Posterior cingulate gyrus (tissue), 11 donors: ENCODE results near the gene MYOCD.

ENCODE experiments used
- DNase-seq, 10 donors: peaks; one replicate each; pipeline versions ENCODE4 v3.0.0 to v3.0.0-alpha.2; 2020 to 2021; ENCODE audit warnings: mixed read lengths in 3 of 10
- intact Hi-C: fragments of 100-400 bp; cut with DNase I; formaldehyde crosslinking; loops from one replicate; pipeline ENCODE4 v1.15.1; 2023

The MYOCD gene

DNA sequence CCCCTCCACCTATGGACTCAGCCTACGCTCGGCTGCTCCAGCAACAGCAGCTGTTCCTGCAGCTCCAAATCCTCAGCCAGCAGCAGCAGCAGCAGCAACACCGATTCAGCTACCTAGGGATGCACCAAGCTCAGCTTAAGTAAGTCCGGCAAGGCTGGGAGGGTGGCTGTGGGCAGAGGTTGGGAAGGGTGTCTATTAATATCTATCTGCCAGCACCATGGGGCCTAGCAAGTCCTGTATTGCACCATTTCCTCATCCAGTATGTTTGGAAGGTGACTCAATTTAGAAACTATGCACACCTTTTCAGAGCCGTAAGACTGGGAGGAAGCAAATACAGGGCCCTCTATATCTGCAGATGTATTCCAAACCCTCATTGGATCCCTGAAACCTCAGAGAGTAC, 78.6 kb downstream of the MYOCD start:
- DNase-seq: no peak
- intact Hi-C loops: no loop called here

GRCh38 chr17:12744786-12745185, 79.1 kb downstream of the MYOCD start:
- intact Hi-C loops: no loop called here
- no peak for DNase-seq

DNA sequence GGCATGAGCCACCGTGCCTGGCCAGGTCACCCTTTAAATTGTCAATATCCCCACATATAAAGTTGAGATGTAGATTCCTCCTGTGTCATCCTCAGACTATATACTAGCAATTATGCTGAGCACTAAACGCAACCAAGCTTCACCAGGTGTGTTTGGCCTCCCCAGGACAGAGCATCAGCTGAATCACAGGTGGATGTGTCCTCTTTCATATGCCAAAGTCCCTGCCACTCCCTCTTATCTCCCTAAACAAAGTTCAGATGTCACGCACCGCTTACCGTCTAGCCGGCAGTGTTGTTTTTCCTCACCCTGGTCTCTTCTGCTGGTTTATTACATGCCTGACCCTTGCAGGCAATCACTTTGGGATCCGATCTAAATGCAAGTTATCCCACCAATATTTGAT, 79.8 kb downstream of the MYOCD start:
- no peak for DNase-seq
- intact Hi-C loops: no loop called here

GRCh38 chr17:12756786-12757185, 91.1 kb downstream of the MYOCD start:
- DNase-seq: no peak
- intact Hi-C loops: no loop called here

DNA sequence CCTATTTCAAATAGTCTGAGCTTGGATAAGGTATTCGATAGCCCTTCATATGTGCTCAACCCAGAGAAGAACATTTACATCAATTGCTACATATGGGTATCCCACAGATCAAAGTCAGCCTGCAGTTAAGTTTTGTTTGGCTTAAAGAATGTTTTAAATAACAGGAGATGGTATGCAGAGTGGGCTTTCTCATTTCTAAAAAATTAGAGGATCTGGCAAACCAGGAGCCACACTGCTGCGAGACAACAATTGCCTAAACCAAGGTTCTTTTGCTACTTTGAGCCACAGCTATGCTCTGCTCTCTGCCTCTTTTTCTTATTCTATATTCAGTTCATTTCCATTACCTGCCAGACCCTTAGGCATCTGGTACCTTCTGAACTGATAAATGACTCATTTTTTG, 93.4 kb downstream of the MYOCD start:
- DNase-seq: no peak
- intact Hi-C loops: no loop called here

- intact Hi-C loops: no loop called here
- peak in 4 of 10 donors; percentile 8 to 73 (median 45) for DNase-seq
Measured at GRCh38 chr17:12765548-12765947, 99.9 kb downstream of the MYOCD start.

- DNase-seq: no peak
- intact Hi-C loops: no loop called here
Measured at GRCh38 chr17:12768255-12768654, 102.6 kb downstream of the MYOCD start.

GRCh38 chr17:12769981-12770380, 104.3 kb downstream of the MYOCD start:
- DNase-seq: no peak
- intact Hi-C loops: no loop called here

DNA sequence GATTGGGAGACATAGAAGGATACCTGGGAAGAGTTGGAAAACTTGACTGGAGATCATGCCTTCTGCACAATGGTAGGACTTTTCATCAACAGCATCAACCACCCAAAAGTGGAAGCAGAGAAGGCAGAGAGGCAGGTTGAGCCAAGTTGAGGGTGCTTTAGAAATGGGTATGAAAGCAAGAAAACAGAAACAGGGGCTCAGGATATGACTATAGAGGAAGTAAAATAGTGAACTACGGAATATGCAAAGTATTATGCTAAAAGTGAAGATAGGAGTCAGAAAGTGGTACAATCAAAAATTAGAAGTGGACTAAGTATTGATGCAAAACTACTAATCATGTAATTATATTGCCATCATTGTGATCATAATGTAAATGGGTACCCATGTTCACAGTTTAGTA, 107.5 kb downstream of the MYOCD start:
- intact Hi-C loops: no loop called here
- no peak for DNase-seq

DNA sequence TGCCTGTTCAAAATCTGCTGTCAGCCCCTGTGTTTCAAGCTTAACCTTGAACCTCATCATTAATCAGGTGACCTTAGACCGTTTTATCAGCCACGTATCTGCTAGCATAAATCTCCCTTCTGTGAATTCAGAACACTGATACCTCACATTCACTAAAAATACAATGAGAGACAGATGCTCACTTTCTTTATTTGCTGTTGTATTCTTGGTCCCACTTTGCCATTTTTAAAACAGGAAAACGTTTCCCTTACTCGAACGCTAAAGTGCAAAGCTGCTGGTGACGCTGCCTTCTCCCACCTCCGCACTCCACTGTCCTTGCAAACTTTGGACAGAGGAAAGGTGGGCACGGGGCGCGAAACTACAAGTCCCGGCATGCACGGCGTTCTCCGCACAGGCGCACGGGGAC, 123.4 kb downstream of the MYOCD start:
- DNase-seq: peak in 8 of 10 donors; percentile 55 to 96 (median 71)
- intact Hi-C loops: no loop called here

GRCh38 chr17:12789481-12790248, 124.0 kb downstream of the MYOCD start, which contains the start of gene ARHGAP44:
Gene ARHGAP44, plus strand, starts transcription at chr17:12789498. Its CDS starts 341 bp downstream, at chr17:12789839.
- intact Hi-C loops: no loop called here
- peak in 6 of 10 donors; percentile 17 to 81 (median 69) for DNase-seq

- DNase-seq: peak in 3 of 10 donors; percentile 9 to 83 (median 76)
- intact Hi-C loops: no loop called here
Measured at GRCh38 chr17:12790249-12791106, 124.8 kb downstream of the MYOCD start.

DNA sequence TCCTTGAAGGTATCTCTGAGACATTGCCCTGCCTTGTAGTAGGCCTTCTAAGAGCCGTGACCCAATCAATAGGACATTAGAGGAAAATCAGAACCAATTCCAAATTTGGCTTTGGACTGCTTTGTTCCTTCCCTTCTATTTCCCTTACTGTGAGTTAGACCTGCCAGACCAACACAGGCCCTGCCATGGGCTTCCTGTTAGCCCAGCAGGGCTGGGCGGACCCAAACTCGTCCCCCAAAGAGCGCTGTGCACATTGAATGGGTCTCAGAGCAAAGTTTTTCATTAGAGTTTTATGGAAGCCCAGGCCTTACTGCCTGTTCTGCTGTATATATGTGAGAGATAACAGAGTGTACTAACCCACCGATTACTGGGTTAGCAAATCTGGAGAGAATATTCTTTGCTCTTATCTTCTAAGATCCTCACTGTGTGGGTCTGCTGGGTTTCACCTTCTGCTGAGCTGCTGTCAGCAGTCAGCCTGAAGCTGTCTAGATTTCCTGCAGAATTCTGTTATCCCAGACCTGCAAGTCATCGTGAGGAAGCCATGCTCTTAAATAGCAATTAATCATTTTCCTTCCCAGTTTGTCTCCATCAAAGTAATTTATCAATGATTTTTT, 129.3 kb downstream of the MYOCD start:
- intact Hi-C loops: no loop called here

GRCh38 chr17:12800855-12801365, 135.2 kb downstream of the MYOCD start:
- DNase-seq: no peak
- intact Hi-C loops: no loop called here

More for the DNA sequence above, 129.3 kb downstream of the MYOCD start:
- DNase-seq: no peak

DNA sequence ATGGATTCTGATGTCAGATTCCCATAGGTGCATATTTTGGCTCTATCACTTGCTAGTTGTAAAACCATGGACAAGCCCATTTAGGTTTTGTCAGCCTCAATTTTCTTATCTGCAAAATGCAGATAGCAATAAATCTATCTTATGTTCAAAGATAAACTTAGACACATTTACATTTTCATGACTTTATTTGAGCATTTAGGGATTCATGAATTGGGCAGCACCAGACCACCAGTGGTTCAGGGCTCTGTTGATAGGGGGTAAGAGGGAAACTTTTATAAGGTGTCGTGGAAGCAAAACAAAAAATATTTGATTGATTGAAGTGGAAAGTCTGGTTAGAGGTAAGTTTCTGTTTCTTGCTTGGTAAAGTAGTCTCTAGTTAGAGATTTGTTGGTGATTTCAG, 140.9 kb downstream of the MYOCD start:
- intact Hi-C loops: no loop called here
- DNase-seq: no peak

DNA sequence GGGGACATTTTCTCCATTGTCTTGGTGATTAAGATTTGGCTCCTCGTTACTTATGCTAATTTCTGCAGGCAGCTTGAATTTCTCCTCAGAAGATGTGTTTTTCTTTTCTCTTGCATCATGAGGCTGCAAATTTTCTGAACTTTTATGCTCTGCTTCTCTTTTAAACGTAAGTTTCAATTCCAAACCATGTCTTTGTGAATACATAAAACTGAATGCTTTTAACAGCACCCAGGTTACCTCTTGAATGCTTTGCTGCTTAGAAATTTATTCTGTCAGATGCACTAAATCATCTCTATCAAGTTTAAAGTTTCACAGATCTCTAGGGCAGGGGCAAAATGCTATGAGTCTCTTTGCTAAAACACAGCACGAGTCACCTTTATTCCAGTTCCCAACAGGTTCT, 143.0 kb downstream of the MYOCD start:
- intact Hi-C loops: no loop called here
- DNase-seq: no peak

DNA sequence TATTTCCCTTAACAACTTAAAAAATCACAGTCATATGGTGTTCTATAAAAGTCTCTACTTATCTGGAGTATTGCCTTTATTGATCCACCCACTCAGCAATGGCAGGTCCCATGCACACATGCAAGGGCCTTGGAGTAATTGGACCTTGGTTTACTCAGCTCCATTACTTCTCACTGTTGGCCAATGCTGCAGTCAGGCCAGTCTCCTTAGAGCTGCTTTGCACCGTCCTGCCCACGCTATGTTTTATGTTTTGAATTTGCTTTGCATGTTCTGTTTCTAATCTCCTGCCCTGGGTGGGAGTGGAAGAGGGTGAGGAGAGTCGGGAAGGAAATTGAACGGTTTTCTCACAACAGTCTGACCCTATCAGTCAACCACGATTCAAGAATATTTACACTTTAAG, 147.2 kb downstream of the MYOCD start:
- intact Hi-C loops: no loop called here
- peak in 1 of 10 donors; percentile 39 for DNase-seq

DNA sequence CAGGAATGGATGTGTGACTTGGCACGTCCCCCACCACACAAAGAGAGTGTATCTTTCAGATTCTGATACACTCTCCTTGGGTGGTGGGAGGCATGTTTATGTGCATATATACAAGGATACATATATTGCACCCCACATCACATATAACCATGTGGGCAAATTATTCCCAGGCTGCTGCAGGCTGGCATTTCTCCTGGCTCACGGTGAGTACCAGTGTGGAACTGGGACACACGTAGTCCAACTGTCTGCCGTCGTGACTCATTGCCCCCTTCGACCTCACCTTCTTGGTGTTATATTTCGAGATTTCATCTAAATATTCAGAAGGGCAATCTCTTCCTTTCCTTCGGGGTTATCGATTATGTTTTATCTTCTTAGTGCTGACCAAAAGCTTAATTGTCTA, 148.0 kb downstream of the MYOCD start:
- intact Hi-C loops: no loop called here

DNA sequence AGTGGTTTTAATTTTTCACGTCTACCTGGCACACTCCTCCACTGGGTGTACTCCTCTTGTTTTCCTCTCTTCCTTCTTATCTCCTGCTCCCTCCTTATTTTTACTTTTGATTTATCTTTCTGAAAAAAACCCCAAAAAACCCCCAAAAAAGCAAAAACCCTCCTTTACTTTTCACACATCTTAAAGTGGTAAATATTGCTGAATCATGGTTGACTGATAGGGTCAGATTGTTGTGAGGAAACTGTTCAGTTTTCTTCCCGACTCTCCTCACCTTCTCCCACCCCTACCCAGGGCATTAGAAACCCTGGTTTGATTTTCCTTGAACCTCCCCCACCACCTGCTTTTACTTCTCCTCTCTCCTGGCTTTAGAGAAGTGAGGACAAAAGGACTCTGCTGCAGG, 149.0 kb downstream of the MYOCD start:
- no peak for DNase-seq
- intact Hi-C loops: no loop called here

More for the DNA sequence above, 148.0 kb downstream of the MYOCD start:
- no peak for DNase-seq

DNA sequence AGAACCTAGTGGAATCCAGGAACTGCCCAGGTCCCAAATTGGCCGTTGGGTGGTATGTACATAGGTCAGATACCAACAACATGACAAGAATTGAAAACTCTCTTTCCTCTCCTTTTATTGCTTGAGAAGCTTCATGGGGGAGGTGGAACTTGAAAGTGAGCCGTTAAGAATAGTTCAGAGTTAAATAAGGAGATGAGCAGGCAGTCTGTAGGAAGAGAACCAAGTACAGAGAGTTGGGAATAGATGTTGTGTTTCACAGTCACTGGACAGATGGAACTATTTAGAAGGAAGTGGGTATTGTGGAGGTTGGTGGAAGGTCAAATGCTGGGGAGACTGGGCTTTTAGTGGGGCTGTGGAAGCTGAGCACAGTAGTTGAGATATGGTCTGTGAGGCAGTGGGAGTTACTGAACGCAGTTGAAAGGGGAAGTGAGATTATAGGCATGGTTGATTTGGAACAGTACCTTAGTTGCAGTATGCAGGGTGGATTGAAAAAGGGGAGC, 150.0 kb downstream of the MYOCD start:
- intact Hi-C loops: no loop called here
- DNase-seq: no peak
